Fibroblast of villous mesenchyme (primary cell): ENCODE data around the gene CELSR2. TPM values are rescaled to one million over a fixed set of nuclear protein-coding genes. Genes with fewer than 3 reads are reported as not detected.

Experiments
- DNase-seq: peaks from one replicate; pipeline ENCODE4 v3.0.0-alpha.2; 2010; ENCODE audit warnings: low read depth
- H3K4me3 ChIP-seq: 2 replicates; pipeline ENCODE4 v1.5.1; 2011; ENCODE audit warnings: low read depth, mild to moderate bottlenecking, low read length
- CTCF ChIP-seq: IDR thresholded peaks from 2 replicates; pipeline ENCODE4 v1.5.1; 2012; ENCODE audit warnings: low read depth, mild to moderate bottlenecking, low read length; ENCODE audit not compliant: insufficient read depth
- total RNA-seq: library from RNA; depleted of rRNA; stranded (reverse); fragments of >200 nt; gene quantifications from 2 replicates; pipeline ENCODE4 v1.2.3, GENCODE V29; 2012

CELSR2 gene
- total RNA-seq, 1 donor = 1.3 TPM

- no peak for DNase-seq
- H3K4me3 ChIP-seq = no peak overlapping the region
- TF ChIP-seq CTCF = no peak
Measured at GRCh38 chr1:109315288-109315687, 65.9 kb downstream of the CELSR2 start.

GRCh38 chr1:109316506-109316905, 67.2 kb downstream of the CELSR2 start:
- no peak for TF ChIP-seq CTCF
- H3K4me3 ChIP-seq = no peak overlapping the region
- no peak for DNase-seq

GRCh38 chr1:109319114-109319513, 69.8 kb downstream of the CELSR2 start:
- TF ChIP-seq CTCF = no peak
- no peak for DNase-seq
- no peak overlapping the region for H3K4me3 ChIP-seq

- DNase-seq = no peak
- no peak for TF ChIP-seq CTCF
- H3K4me3 ChIP-seq = no peak overlapping the region
Measured at GRCh38 chr1:109322974-109323373, 73.6 kb downstream of the CELSR2 start.

Other genes with a start within 250 kb of the CELSR2 start
- 16.4 and 25.5 TPM in 2 replicates for gene WDR47, start 207.4 kb upstream of the CELSR2 start, total RNA-seq
- gene TAF13, start 173.5 kb upstream of the CELSR2 start, total RNA-seq = 82.5 and 117 TPM in 2 replicates
- gene TMEM167B, start 158.8 kb upstream of the CELSR2 start, total RNA-seq = 22.2 and 28.1 TPM in 2 replicates
- 0.43 and 0.64 TPM in 2 replicates for gene ELAPOR1, start 135.4 kb upstream of the CELSR2 start, total RNA-seq
- gene SARS1, start 35.6 kb upstream of the CELSR2 start, total RNA-seq = 235 and 310 TPM in 2 replicates
- 14.2 and 23.3 TPM in 2 replicates for gene PSRC1, start 33.6 kb downstream of the CELSR2 start, total RNA-seq
- not detected in 2 replicates for gene MYBPHL, start 57.5 kb downstream of the CELSR2 start, total RNA-seq
- gene SORT1, start 148.4 kb downstream of the CELSR2 start, total RNA-seq = 38.4 and 41.9 TPM in 2 replicates
- 70.2 and 119 TPM in 2 replicates for gene PSMA5, start 176.9 kb downstream of the CELSR2 start, total RNA-seq
- 4.5 and 10.8 TPM in 2 replicates for gene SYPL2, start 217.0 kb downstream of the CELSR2 start, total RNA-seq
- gene ATXN7L2, start 234.4 kb downstream of the CELSR2 start, total RNA-seq = 3.9 and 4.7 TPM in 2 replicates
- 4.7 and 6.1 TPM in 2 replicates for gene CYB561D1, start 244.6 kb downstream of the CELSR2 start, total RNA-seq